Keratinocyte (primary cell): Measurements from ENCODE around the gene ADIPOR2. TPM values are rescaled to one million over a fixed set of nuclear protein-coding genes. Genes with fewer than 3 reads are reported as not detected.

Experiments
- DNase-seq: peaks from one replicate; pipeline ENCODE4 v3.0.0-alpha.2; 2011; ENCODE audit warnings: low read depth, missing footprints, low spot score
- FAIRE-seq: peaks from 2 replicates; lab custom pipeline; 2011; peaks lifted over from hg19 to GRCh38; lab: Jason Lieb, UNC
- H2AFZ ChIP-seq: 2 replicates; pipeline ENCODE4 v1.6.0; 2012; ENCODE audit warnings: low read length, control low read depth, inconsistent platforms; ENCODE audit not compliant: control insufficient read depth
- H3K27ac ChIP-seq: 2 replicates; pipeline ENCODE4 v1.5.1; 2011; ENCODE audit warnings: low read length; ENCODE audit not compliant: control insufficient read depth, insufficient read depth
- H3K27me3 ChIP-seq: 3 replicates; pipeline ENCODE4 v1.6.0; 2011; ENCODE audit warnings: low read length; ENCODE audit not compliant: control insufficient read depth, insufficient read depth; ENCODE audit errors: extremely low read depth
- H3K36me3 ChIP-seq, 2 experiments: 2 replicates in 1 of 2; 3 replicates in 1 of 2; pipeline ENCODE4 v1.5.1; 2011; ENCODE audit warnings: low read length in 2 of 2, mild to moderate bottlenecking in 1 of 2; ENCODE audit not compliant: control insufficient read depth in 2 of 2, insufficient read depth in 2 of 2; ENCODE audit errors: extremely low read depth in 1 of 2
- H3K4me1 ChIP-seq: 3 replicates; pipeline ENCODE4 v1.5.1; 2011; ENCODE audit warnings: low read length; ENCODE audit not compliant: control insufficient read depth, insufficient read depth; ENCODE audit errors: extremely low read depth
- H3K4me2 ChIP-seq: 3 replicates; pipeline ENCODE4 v1.6.0; 2011; ENCODE audit warnings: low read depth, low read length; ENCODE audit not compliant: control insufficient read depth, insufficient read depth; ENCODE audit errors: extremely low read depth
- H3K4me3 ChIP-seq, 3 experiments: fragments of 200-600 bp in 1 of 3; sonication (generic) in 1 of 3; 2 replicates in 2 of 3; 3 replicates in 1 of 3; pipeline ENCODE4 v1.5.1; 2011 to 2016; ENCODE audit warnings: low read length in 3 of 3, mild to moderate bottlenecking in 3 of 3, control low read depth in 2 of 3, inconsistent platforms in 1 of 3, low read depth in 1 of 3, mixed read lengths in 1 of 3, mixed run types in 1 of 3, moderate library complexity in 1 of 3; ENCODE audit not compliant: control insufficient read depth in 2 of 3, insufficient read depth in 2 of 3; ENCODE audit errors: extremely low read depth in 1 of 3
- H3K79me2 ChIP-seq: 2 replicates; pipeline ENCODE4 v1.6.0; 2012; ENCODE audit warnings: low read length; ENCODE audit not compliant: control insufficient read depth, insufficient read depth
- H3K9ac ChIP-seq: 3 replicates; pipeline ENCODE4 v1.6.0; 2011; ENCODE audit warnings: low read length; ENCODE audit not compliant: control insufficient read depth, insufficient read depth; ENCODE audit errors: extremely low read depth
- H3K9me1 ChIP-seq: 3 replicates; pipeline ENCODE4 v1.6.0; 2011; ENCODE audit warnings: low read length; ENCODE audit not compliant: control insufficient read depth, insufficient read depth; ENCODE audit errors: extremely low read depth
- H3K9me3 ChIP-seq: 2 replicates; pipeline ENCODE4 v1.5.1; 2012; ENCODE audit warnings: low read depth, low read length; ENCODE audit not compliant: control insufficient read depth
- H4K20me1 ChIP-seq: 3 replicates; pipeline ENCODE4 v1.6.0; 2011; ENCODE audit warnings: low read length; ENCODE audit not compliant: control insufficient read depth, insufficient read depth; ENCODE audit errors: extremely low read depth
- EZH2 ChIP-seq: IDR thresholded peaks from one replicate; pipeline ENCODE4 v1.6.1; 2012; ENCODE audit warnings: inconsistent platforms, mild to moderate bottlenecking, low read length, moderate library complexity
- dilution Hi-C: fragments of 300-500 bp; cut with MboI; formaldehyde crosslinking; loops from one replicate; pipeline ENCODE4 v1.7.0; 2020; ENCODE audit warnings: low sequenced_read_pairs; ENCODE audit not compliant: extremely low pct_ligation_motif_present
- polyA plus RNA-seq, 5 experiments: library from polyadenylated mRNA; depleted of rRNA in 3 of 5; stranded (reverse) in 3 of 5; stranded (forward) in 1 of 5; unstranded in 1 of 5; fragments of >200 nt; gene quantifications; 1 replicate in 1 of 5; 2 replicates in 3 of 5; 3 replicates in 1 of 5; pipeline versions ENCODE4 v1.2.1 to v1.2.3, GENCODE V29; 2011 to 2012; ENCODE audit warnings: missing spikeins in 2 of 5, low read depth in 1 of 5, low replicate concordance in 1 of 5
- TF ChIP-seq, protein P1 (sequence below), 3 experiments: IDR thresholded peaks in 1 of 3; conservative IDR thresholded peaks in 1 of 3; optimal IDR thresholded peaks in 1 of 3; 2 replicates in 2 of 3; 3 replicates in 1 of 3; pipeline versions ENCODE3 to v1.5.1; 2011; ENCODE audit warnings: low read length in 3 of 3, mild to moderate bottlenecking in 3 of 3, moderate library complexity in 2 of 3, control low read depth in 1 of 3, inconsistent platforms in 1 of 3; ENCODE audit not compliant: insufficient read depth in 2 of 3; ENCODE audit errors: extremely low read depth in 1 of 3

Gene ADIPOR2
- polyA plus RNA-seq, 1 donor (not counting 4 experiments of a cell fraction or from before 2014, with no cell fraction given): 59.4 TPM

DNA sequence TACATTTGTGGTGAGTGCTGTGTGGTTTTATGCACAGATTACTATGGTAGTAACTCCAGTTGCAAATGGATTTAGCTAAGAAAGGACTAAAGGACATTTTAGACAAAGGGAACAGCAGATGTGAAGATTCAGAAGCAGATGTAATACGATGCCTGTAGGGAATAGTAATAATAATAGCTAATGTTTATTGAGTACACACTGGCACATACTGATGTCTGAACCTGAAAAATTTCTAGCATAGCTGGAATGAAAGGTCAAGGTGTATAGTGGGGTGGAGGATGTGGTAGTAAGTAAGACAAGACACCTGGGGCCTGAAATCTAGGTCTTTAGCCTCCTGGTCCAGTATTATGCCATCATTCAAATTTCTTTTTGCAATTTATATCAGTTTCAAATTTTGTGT lies 75.2 kb downstream of the ADIPOR2 start:
- Histone ChIP-seq H3K27me3 (no peaks in the 10 kb centered on the region), H2AFZ (no peak overlapping the region), H4K20me1 (no peaks in the 10 kb centered on the region), H3K36me3 (peaks cover 3 to 5% of the 10 kb centered on the region in 2 experiments), H3K4me1 (peaks cover 2% of the 10 kb centered on the region), H3K4me2 (no peak overlapping the region), H3K4me3 (no peak overlapping the region), H3K9me3 (no peaks in the 10 kb centered on the region), H3K79me2 (peaks cover 17% of the 10 kb centered on the region), H3K9ac (no peak overlapping the region), H3K9me1 (no peaks in the 10 kb centered on the region), H3K27ac (no peak overlapping the region)
- dilution Hi-C loops: no loop called here
- TF ChIP-seq, protein P1, sequence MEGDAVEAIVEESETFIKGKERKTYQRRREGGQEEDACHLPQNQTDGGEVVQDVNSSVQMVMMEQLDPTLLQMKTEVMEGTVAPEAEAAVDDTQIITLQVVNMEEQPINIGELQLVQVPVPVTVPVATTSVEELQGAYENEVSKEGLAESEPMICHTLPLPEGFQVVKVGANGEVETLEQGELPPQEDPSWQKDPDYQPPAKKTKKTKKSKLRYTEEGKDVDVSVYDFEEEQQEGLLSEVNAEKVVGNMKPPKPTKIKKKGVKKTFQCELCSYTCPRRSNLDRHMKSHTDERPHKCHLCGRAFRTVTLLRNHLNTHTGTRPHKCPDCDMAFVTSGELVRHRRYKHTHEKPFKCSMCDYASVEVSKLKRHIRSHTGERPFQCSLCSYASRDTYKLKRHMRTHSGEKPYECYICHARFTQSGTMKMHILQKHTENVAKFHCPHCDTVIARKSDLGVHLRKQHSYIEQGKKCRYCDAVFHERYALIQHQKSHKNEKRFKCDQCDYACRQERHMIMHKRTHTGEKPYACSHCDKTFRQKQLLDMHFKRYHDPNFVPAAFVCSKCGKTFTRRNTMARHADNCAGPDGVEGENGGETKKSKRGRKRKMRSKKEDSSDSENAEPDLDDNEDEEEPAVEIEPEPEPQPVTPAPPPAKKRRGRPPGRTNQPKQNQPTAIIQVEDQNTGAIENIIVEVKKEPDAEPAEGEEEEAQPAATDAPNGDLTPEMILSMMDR (optimal IDR thresholded peaks at IDR 0.05 in 1 of 3, IDR thresholded peaks at IDR 0.05 in 1 of 3, conservative IDR thresholded peaks at IDR 0.05 in 1 of 3; ENCODE audit: extremely low read depth in 1 of 3, insufficient read depth in 2 of 3, low read length in 3 of 3): no peak
- TF ChIP-seq EZH2: no peak
- FAIRE-seq: no peak
- DNase-seq: no peak

DNA sequence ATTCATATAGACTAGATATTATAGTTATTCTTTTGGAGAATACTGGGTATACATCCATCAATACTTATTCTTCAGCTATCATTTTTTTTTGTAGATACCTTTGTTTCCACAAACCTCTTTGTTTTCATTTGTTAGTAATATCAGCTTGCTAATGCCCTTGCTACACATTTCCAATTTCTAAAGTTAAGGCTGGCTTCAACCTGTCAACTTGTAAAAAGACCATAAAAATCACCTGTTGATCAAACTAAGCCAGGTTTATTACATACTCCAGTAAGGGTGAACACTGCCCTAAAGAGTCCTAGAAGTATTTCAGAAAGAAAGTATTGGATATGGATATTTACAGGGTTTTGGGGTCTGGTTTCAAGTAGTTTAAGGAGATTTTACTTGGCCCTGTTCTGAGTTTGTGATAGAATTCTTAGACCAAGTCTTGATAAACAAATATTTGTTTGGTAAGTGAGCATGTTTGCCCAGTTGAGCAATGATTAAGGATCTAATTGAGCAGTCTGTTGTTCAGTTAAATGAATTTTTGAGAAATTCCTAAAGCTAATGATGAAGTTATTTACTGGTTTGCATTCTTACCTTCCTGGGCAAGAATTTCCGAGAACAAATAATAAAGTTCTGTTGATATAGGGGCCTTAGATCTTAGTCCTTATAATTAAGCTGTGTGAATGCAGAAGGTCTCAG lies 76.7 kb downstream of the ADIPOR2 start:
- TF ChIP-seq, protein P1 (optimal IDR thresholded peaks at IDR 0.05 in 1 of 3, IDR thresholded peaks at IDR 0.05 in 1 of 3, conservative IDR thresholded peaks at IDR 0.05 in 1 of 3; ENCODE audit: extremely low read depth in 1 of 3, insufficient read depth in 2 of 3, low read length in 3 of 3): no peak
- TF ChIP-seq EZH2: no peak
- Histone ChIP-seq H2AFZ (no peak overlapping the region), H3K9me3 (no peaks in the 10 kb centered on the region), H3K36me3 (peaks cover 3 to 5% of the 10 kb centered on the region in 2 experiments), H4K20me1 (no peaks in the 10 kb centered on the region), H3K27ac (no peak overlapping the region), H3K27me3 (no peaks in the 10 kb centered on the region), H3K9ac (no peak overlapping the region), H3K9me1 (no peaks in the 10 kb centered on the region), H3K4me3 (no peak overlapping the region), H3K4me1 (peaks cover 2% of the 10 kb centered on the region), H3K4me2 (no peak overlapping the region), H3K79me2 (peaks cover 14% of the 10 kb centered on the region)
- DNase-seq (no peak), FAIRE-seq (no peak)
- dilution Hi-C loops: no loop called here
